H9 (cell line): ENCODE results near the gene PNPLA2. TPM values are rescaled to one million over a fixed set of nuclear protein-coding genes. Genes with fewer than 3 reads are reported as not detected.

Experiments
- DNase-seq: peaks from one replicate; pipeline ENCODE4 v3.0.0-alpha.2; 2017
- H2AFZ ChIP-seq: one replicate; pipeline ENCODE4 v1.6.1; 2013; ENCODE audit warnings: mild to moderate bottlenecking, low read length, control low read depth, moderate library complexity
- H2AK5ac ChIP-seq: 2 replicates; pipeline ENCODE4 v1.6.1; 2013; ENCODE audit warnings: low read length, control low read depth, mixed read lengths; ENCODE audit not compliant: insufficient read length
- H2BK120ac ChIP-seq: one replicate; pipeline ENCODE4 v1.6.1; 2013; ENCODE audit warnings: low read depth, mild to moderate bottlenecking, low read length, control low read depth, inconsistent platforms; ENCODE audit not compliant: poor library complexity, severe bottlenecking
- H2BK12ac ChIP-seq: 2 replicates; pipeline ENCODE4 v1.6.1; 2013; ENCODE audit warnings: low read length, control low read depth, mixed read lengths, low read depth; ENCODE audit not compliant: insufficient read length
- H2BK15ac ChIP-seq: 2 replicates; pipeline ENCODE4 v1.6.1; 2013; ENCODE audit warnings: low read depth, low read length, control low read depth
- H2BK20ac ChIP-seq: one replicate; pipeline ENCODE4 v1.6.1; 2013; ENCODE audit warnings: low read depth, mild to moderate bottlenecking, low read length, control low read depth, inconsistent platforms; ENCODE audit not compliant: poor library complexity, severe bottlenecking
- H2BK5ac ChIP-seq: 2 replicates; pipeline ENCODE4 v1.6.1; 2013; ENCODE audit warnings: low read length, control low read depth, mixed read lengths; ENCODE audit not compliant: insufficient read length
- H3K14ac ChIP-seq: 2 replicates; pipeline ENCODE4 v1.6.1; 2013; ENCODE audit warnings: low read length, control low read depth; ENCODE audit not compliant: insufficient read depth
- H3K18ac ChIP-seq: 2 replicates; pipeline ENCODE4 v1.6.1; 2013; ENCODE audit warnings: low read depth, mild to moderate bottlenecking, mixed read lengths, low read length, control low read depth; ENCODE audit not compliant: insufficient read length
- H3K23ac ChIP-seq: 2 replicates; pipeline ENCODE4 v1.6.1; 2013; ENCODE audit warnings: low read length, control low read depth, mixed read lengths, low read depth; ENCODE audit not compliant: insufficient read length
- H3K23me2 ChIP-seq: 2 replicates; pipeline ENCODE4 v1.6.1; 2013; ENCODE audit warnings: low read depth, mild to moderate bottlenecking, mixed read lengths, low read length, control low read depth; ENCODE audit not compliant: insufficient read length, poor library complexity, severe bottlenecking
- H3K27ac ChIP-seq: 2 replicates; pipeline ENCODE4 v1.5.1; 2013; ENCODE audit warnings: low read length, control low read depth, mixed read lengths, low read depth; ENCODE audit not compliant: insufficient read length
- H3K27me3 ChIP-seq: 2 replicates; pipeline ENCODE4 v1.6.1; 2013; ENCODE audit warnings: low read length, control low read depth, inconsistent platforms; ENCODE audit not compliant: insufficient read depth
- H3K4ac ChIP-seq: 2 replicates; pipeline ENCODE4 v1.6.1; 2013; ENCODE audit warnings: low read depth, mild to moderate bottlenecking, control low read depth, inconsistent platforms, low read length, moderate library complexity
- H3K4me1 ChIP-seq: 2 replicates; pipeline ENCODE4 v1.6.1; 2013; ENCODE audit warnings: low read length, control low read depth, inconsistent platforms; ENCODE audit not compliant: insufficient read depth
- H3K4me2 ChIP-seq: 2 replicates; pipeline ENCODE4 v1.6.1; 2013; ENCODE audit warnings: low read length, control low read depth, mixed read lengths; ENCODE audit not compliant: insufficient read length, insufficient read depth
- H3K56ac ChIP-seq: 2 replicates; pipeline ENCODE4 v1.6.1; 2013; ENCODE audit warnings: low read depth, mild to moderate bottlenecking, mixed read lengths, low read length, control low read depth; ENCODE audit not compliant: insufficient read length
- H3K79me1 ChIP-seq: 2 replicates; pipeline ENCODE4 v1.6.1; 2013; ENCODE audit warnings: low read depth, mild to moderate bottlenecking, moderate library complexity, low read length, control low read depth, inconsistent platforms; ENCODE audit not compliant: insufficient read depth, poor library complexity, severe bottlenecking
- H3K79me2 ChIP-seq: 2 replicates; pipeline ENCODE4 v1.6.1; 2013; ENCODE audit warnings: low read length, control low read depth, inconsistent platforms; ENCODE audit not compliant: insufficient read depth
- H3K9ac ChIP-seq: 2 replicates; pipeline ENCODE4 v1.6.1; 2013; ENCODE audit warnings: low read length, control low read depth, mixed read lengths; ENCODE audit not compliant: insufficient read length; ENCODE audit errors: extremely low read depth
- H3K9me3 ChIP-seq: one replicate; pipeline ENCODE4 v1.6.1; 2013; ENCODE audit warnings: low read depth, low read length, inconsistent platforms; ENCODE audit not compliant: control insufficient read depth
- H3T11ph ChIP-seq: one replicate; pipeline ENCODE4 v1.6.1; 2013; ENCODE audit warnings: mild to moderate bottlenecking, low read length, control low read depth, inconsistent platforms
- H4K20me1 ChIP-seq: one replicate; pipeline ENCODE4 v1.6.1; 2013; ENCODE audit not compliant: control insufficient read depth, insufficient read length, insufficient read depth
- H4K5ac ChIP-seq: 2 replicates; pipeline ENCODE4 v1.6.1; 2013; ENCODE audit warnings: low read depth, mild to moderate bottlenecking, mixed read lengths, low read length, control low read depth; ENCODE audit not compliant: insufficient read length
- H4K8ac ChIP-seq: replicated peaks from 2 replicates; pipeline ENCODE4 v1.6.1; 2013; ENCODE audit warnings: low read length, control low read depth, mixed read lengths, low read depth; ENCODE audit not compliant: insufficient read length
- H4K91ac ChIP-seq: 2 replicates; pipeline ENCODE4 v1.6.1; 2013; ENCODE audit warnings: low read depth, mild to moderate bottlenecking, moderate library complexity, mixed read lengths, low read length, control low read depth; ENCODE audit not compliant: insufficient read length
- H3K27ac Mint-ChIP-seq, 3 experiments: 2 replicates in 2 of 3; 3 replicates in 1 of 3; pipeline ENCODE4 v1.8.0; 2020 to 2021; ENCODE audit warnings: mixed read lengths in 3 of 3, mild to moderate bottlenecking in 1 of 3, moderate library complexity in 1 of 3
- H3K27me3 Mint-ChIP-seq: 2 replicates; pipeline ENCODE4 v1.8.0; 2021; ENCODE audit warnings: low read depth, mild to moderate bottlenecking, moderate library complexity, mixed read lengths
- H3K36me3 Mint-ChIP-seq, 3 experiments: 2 replicates in 2 of 3; 3 replicates in 1 of 3; pipeline ENCODE4 v1.8.0; 2020 to 2021; ENCODE audit warnings: low read depth in 3 of 3, mixed read lengths in 3 of 3; ENCODE audit not compliant: insufficient read depth in 1 of 3
- H3K4me1 Mint-ChIP-seq, 2 experiments: 2 replicates each; pipeline ENCODE4 v1.8.0; 2020; ENCODE audit warnings: mixed read lengths in 2 of 2
- H3K4me3 Mint-ChIP-seq, 2 experiments: 2 replicates in 1 of 2; 3 replicates in 1 of 2; pipeline ENCODE4 v1.8.0; 2020 to 2021; ENCODE audit warnings: mild to moderate bottlenecking in 2 of 2, mixed read lengths in 2 of 2, moderate library complexity in 1 of 2
- H3K9me3 Mint-ChIP-seq, 2 experiments: 2 replicates in 1 of 2; 3 replicates in 1 of 2; pipeline ENCODE4 v1.8.0; 2020; ENCODE audit warnings: mild to moderate bottlenecking in 2 of 2, mixed read lengths in 2 of 2, moderate library complexity in 1 of 2
- WGBS: extraction: QIAGEN DNeasy Blood & Tissue Kit; methylation state at CpG from one replicate; pipeline ENCODE4 v1.1.7; 2013; ENCODE audit warnings: missing lambda C conversion rate, low lambda C conversion rate, mixed read lengths; ENCODE audit not compliant: insufficient read length; ENCODE audit errors: extremely low coverage; 5-methylcytosine and 5-hydroxymethylcytosine counted together
- total RNA-seq: library from RNA; stranded (reverse); gene quantifications from 2 replicates; pipeline ENCODE4 v1.2.1, GENCODE V29; 2021
- TF ChIP-seq, protein P1 (sequence below): fragments of 200-600 bp; sonication (generic); conservative IDR thresholded peaks from 3 replicates; pipeline ENCODE4 v1.8.0; 2021; ENCODE audit warnings: antibody characterized with exemption, mild to moderate bottlenecking

Gene PNPLA2
- total RNA-seq, 1 experiment from 2014 or later, result 67.3 TPM

DNA sequence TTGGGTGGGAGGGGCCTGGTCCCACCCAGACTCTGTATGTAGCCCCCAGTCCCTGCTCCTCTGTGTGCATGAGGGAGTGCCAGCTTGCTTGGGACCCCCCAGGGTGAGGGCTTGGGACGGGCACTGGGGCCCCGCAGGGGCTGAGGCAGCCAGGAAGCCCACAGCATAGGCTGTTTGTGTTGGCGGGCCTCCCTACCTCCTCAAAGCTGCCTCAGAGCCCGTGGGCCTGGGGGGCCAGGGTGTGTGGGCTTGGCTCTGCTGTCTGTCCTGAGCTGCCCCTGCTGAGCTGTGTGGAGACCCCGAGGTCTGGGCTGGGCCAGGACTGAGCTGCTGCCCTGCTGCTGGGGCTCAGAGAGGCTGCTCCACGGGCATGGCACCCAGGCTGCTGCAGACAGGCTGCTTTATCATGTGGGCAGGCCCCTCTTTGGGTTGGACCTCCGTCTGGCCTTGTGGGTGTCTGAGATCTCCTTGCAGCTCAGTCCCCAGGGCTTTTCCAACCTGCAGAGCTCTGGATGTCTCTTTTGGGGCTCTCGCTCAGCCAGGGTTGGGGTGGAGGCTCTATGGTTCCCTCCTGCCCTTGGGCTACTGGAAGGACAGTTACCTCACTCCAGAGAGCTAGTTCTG, 27.3 kb downstream of the PNPLA2 start:
- H3K4ac ChIP-seq, result no peak overlapping the region
- H3K14ac ChIP-seq, result peak overlapping the region; percentile 37; the same call in 1 of the 2 replicates
- peaks cover 2% of the 10 kb centered on the region for H3K79me1 ChIP-seq
- H2BK120ac ChIP-seq, result no peak overlapping the region
- no peak overlapping the region for H2BK5ac ChIP-seq
- H3K9ac ChIP-seq, result no peak overlapping the region
- H3K4me2 ChIP-seq, result no peak overlapping the region
- H3K27ac Mint-ChIP-seq, result peak overlapping the region in 1 of 3 experiments; percentile 59; a peak in 1 of 7 replicates
- no peaks in the 10 kb centered on the region; the same call in 1 of the 2 replicates for H3K27me3 ChIP-seq
- peaks cover 24% of the 10 kb centered on the region for H3K23me2 ChIP-seq
- no peaks in the 10 kb centered on the region for H3K9me3 ChIP-seq
- H3K9me3 Mint-ChIP-seq, result no peaks in the 10 kb centered on the region
- H3K4me1 Mint-ChIP-seq, result peaks cover 13 to 33% of the 10 kb centered on the region in 2 experiments
- no peak overlapping the region for H3T11ph ChIP-seq
- TF ChIP-seq, protein P1, sequence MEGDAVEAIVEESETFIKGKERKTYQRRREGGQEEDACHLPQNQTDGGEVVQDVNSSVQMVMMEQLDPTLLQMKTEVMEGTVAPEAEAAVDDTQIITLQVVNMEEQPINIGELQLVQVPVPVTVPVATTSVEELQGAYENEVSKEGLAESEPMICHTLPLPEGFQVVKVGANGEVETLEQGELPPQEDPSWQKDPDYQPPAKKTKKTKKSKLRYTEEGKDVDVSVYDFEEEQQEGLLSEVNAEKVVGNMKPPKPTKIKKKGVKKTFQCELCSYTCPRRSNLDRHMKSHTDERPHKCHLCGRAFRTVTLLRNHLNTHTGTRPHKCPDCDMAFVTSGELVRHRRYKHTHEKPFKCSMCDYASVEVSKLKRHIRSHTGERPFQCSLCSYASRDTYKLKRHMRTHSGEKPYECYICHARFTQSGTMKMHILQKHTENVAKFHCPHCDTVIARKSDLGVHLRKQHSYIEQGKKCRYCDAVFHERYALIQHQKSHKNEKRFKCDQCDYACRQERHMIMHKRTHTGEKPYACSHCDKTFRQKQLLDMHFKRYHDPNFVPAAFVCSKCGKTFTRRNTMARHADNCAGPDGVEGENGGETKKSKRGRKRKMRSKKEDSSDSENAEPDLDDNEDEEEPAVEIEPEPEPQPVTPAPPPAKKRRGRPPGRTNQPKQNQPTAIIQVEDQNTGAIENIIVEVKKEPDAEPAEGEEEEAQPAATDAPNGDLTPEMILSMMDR, result no peak
- WGBS, result no CpG with 5 or more reads among the region's 8 CpGs
- DNase-seq, result no peak
- H3K23ac ChIP-seq, result no peak overlapping the region
- H4K20me1 ChIP-seq, result peaks cover 6% of the 10 kb centered on the region
- H4K8ac ChIP-seq, result no peak overlapping the region
- H2AK5ac ChIP-seq, result no peak overlapping the region
- no peak overlapping the region for H3K4me3 Mint-ChIP-seq
- H2BK20ac ChIP-seq, result no peak overlapping the region
- peaks cover 0 to 5% (median 3%) of the 10 kb centered on the region in 3 experiments; a peak in 4 of 7 replicates for H3K36me3 Mint-ChIP-seq
- H3K27me3 Mint-ChIP-seq, result peaks cover 7% of the 10 kb centered on the region
- no peak overlapping the region for H2BK15ac ChIP-seq
- no peaks in the 10 kb centered on the region; the same call in 1 of the 2 replicates for H3K79me2 ChIP-seq
- H2AFZ ChIP-seq, result no peak overlapping the region
- H4K5ac ChIP-seq, result no peak overlapping the region
- peaks cover 2% of the 10 kb centered on the region; the same call in 1 of the 2 replicates for H3K4me1 ChIP-seq
- H3K27ac ChIP-seq, result no peak overlapping the region
- H2BK12ac ChIP-seq, result no peak overlapping the region
- no peak overlapping the region for H4K91ac ChIP-seq
- no peak overlapping the region for H3K56ac ChIP-seq
- no peak overlapping the region for H3K18ac ChIP-seq
